ENCODE data around the gene TOMM34.

The TOMM34 gene

GRCh38 chr20:44963325-44964215 is 3.4 kb upstream of the TOMM34 start:
- DNase-seq, result no peak

- no peak for DNase-seq
These were observed 2.3 kb upstream of the TOMM34 start for GRCh38 chr20:44962483-44962882.

DNA sequence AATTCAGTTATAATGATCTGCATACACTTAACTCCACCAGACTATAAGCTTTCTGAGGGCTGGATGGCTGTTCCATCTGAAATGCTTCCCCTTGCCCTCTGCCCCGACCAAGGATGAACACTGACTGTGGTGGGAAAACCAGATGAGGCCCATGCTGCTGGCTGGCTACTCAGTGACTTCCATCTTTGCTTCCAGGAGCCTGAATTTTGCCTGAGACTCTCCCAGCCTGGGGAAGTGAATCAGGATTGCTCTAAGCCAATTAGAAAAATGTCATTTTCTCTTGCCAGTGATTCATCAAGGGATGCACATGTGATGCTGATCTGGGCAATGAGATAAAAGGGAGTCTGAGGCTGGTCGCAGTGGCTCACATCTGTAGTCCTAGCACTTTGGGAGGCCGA is 1.7 kb upstream of the TOMM34 start:
- no peak for DNase-seq

- no peak for DNase-seq
These were observed 1.0 kb upstream of the TOMM34 start for GRCh38 chr20:44961011-44961869.

GRCh38 chr20:44959638-44960102 is 527 bp downstream of the TOMM34 start:
- peak in 8 of 56 donors; percentile 5 to 45 (median 22) for DNase-seq

- DNase-seq, result peak in 1 of 56 donors; percentile 5
These were observed 1.0 kb downstream of the TOMM34 start for GRCh38 chr20:44959082-44959637.

DNA sequence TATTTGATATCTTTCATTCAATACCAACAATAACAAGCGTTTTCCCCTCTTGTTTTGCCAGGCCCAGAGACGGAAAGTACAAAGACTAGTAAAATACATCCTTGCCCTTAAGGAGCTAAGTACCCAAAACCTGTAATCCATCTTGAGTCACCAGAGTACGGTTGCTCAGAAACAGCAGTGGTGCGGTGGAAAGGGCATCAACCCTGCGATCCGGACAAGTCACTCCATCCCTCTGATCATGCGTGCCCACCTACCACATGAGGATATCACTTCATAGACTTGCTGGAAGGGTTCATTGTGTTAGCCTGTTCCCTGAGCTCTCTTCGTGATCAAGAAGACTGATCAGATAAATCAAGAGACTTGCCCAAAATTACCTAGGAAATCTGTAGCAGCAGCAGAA is 1.9 kb downstream of the TOMM34 start:
- DNase-seq, result no peak

DNA sequence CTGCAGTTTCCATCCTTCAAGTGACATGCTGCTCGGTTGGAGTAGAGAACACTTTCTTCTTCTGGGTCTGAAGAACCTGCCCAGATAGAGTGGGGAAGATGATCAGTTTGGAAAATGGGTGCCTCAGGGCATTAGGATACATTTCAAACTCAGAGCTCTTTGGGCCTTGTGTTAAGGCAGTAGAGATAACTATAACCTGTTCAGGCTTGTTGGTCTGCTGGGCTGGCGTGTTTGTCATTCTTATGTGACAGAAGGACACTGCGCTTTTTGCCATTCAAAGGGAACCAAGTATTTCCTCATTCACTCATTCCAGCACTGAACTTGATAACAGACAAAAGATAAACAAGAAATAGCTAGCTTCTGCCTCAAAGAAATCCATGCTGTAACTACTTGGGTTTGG is 3.8 kb downstream of the TOMM34 start:
- DNase-seq, result no peak

DNA sequence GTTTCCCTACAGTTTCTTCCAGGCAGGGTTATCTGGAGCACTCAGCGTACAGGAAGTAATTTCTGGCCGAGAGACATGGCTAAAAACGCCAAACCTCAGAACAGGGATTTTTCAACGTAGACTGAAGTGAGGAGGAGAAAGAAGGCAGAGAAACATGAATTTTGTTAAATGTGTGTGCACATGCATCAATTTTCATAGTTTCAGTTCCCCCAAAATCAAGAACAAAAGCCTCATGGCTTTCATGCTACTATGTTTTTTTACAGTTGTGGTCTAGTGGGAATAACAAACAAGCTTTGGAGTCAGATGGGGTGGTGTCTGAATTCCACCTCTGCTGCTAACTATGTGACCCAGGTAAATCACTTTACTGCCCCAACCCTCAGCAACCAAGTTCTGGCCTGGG is 4.9 kb downstream of the TOMM34 start:
- no peak for DNase-seq

GRCh38 chr20:44954211-44954610 is 6.0 kb downstream of the TOMM34 start:
- no peak for DNase-seq

DNA sequence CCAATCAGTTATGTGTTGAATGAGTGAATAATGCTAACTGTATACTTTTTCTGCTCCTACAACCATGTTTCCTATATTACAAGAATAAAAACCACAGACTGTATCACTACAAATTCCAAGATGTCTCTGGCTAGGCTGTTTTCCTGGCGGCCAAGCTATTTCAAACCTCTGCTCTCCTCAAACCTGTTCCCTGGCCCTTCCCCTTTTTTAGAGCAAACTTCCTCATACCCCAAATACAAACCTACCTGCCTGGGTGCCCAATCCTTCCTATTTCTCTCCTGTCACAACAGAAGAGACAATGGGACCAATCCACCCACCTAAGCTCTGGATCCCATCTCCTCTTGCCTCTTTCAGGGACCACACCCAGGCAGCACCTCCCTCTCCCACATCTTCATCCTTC is 7.5 kb downstream of the TOMM34 start:
- no peak for DNase-seq

- DNase-seq, result no peak
These were observed 9.8 kb downstream of the TOMM34 start for GRCh38 chr20:44950368-44950767.

DNA sequence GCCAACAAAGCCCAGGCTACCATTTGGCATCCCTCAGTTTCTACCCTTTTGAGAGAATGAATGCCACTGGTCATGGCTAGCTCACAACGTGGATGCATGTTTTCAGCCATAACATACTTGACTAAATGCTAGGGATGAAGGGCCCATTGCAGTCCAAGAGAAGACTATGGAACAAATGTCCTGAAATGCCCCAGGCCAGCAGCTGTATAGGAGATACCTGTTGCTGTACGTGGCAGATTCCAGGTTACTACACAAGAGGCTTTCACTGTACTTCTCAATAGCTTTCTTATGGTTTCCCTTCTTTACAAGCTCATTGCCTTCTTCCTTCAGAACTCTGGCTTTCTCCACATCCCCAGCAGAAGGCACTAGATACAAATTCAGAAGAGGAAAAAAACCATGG is 11.7 kb downstream of the TOMM34 start:
- DNase-seq, result no peak

- DNase-seq, result no peak
These were observed 12.1 kb downstream of the TOMM34 start for GRCh38 chr20:44948107-44948506.

GRCh38 chr20:44946271-44946852 is 13.8 kb downstream of the TOMM34 start:
- no peak for DNase-seq

GRCh38 chr20:44945261-44945660 is 14.9 kb downstream of the TOMM34 start:
- DNase-seq, result no peak

DNA sequence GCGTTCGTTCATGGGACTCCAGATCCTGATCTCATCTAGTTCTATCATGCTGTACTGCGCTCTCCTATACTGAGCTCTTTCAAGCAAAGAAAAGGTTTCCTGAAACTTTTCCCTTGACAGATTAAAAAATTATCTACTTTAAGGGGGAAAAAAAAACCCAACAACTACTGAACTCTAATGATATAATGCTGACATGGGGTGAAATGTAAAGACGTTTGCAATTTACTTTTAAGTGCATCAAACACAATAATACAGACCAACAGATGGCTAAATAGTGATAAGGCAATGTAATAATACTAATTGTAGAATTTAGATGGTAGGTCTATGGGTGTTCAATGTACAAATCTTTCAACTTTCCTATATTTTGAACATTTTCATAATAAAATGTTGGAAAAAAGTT is 16.4 kb downstream of the TOMM34 start:
- no peak for DNase-seq

GRCh38 chr20:44942264-44942973 is 17.8 kb downstream of the TOMM34 start:
- DNase-seq, result no peak

- DNase-seq, result no peak
These were observed 19.0 kb downstream of the TOMM34 start for GRCh38 chr20:44941120-44941691.

DNA sequence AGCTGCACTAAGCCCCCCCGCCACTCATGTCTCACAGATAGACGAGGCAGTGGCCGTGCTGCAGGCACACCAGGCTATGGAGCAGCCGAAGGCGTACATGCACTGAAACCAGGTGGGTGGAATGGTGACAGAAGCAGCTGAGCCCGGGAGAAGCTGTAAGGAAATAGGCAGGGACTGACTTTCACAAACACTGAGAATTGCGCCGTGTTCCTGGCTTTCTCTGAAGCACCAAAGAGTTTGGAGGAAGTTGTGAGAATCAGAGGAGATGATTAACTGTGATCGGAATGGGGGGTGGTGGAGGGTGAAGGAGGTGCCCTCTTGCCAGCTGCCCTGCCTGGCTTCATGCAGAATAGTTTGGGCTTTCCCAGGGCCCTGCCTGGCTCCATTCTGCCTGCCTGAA is 21.6 kb downstream of the TOMM34 start:
- peak in 13 of 56 donors; percentile 2 to 21 (median 9) for DNase-seq

DNA sequence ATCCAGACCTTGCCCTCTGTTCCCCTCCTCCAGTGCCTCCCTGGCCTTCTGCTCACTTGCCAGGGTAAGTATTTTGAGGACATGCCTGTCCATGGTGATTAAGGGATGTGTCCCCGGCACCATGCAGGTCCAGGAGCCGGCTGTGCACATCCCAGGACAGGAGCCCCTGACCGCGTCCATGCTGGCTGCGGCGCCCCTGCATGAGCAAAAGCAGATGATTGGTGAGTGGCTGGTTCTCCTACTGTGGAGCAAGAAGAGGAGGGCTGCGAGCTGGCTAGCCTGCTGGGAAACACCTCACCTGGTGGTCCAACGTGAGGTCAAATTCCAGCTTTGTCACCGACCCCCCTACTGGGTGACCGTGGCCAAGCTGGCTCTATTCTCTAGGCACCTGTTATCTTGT is 23.7 kb downstream of the TOMM34 start:
- DNase-seq, result no peak
